ENCODE data around the gene REV1.

Gene REV1

DNA sequence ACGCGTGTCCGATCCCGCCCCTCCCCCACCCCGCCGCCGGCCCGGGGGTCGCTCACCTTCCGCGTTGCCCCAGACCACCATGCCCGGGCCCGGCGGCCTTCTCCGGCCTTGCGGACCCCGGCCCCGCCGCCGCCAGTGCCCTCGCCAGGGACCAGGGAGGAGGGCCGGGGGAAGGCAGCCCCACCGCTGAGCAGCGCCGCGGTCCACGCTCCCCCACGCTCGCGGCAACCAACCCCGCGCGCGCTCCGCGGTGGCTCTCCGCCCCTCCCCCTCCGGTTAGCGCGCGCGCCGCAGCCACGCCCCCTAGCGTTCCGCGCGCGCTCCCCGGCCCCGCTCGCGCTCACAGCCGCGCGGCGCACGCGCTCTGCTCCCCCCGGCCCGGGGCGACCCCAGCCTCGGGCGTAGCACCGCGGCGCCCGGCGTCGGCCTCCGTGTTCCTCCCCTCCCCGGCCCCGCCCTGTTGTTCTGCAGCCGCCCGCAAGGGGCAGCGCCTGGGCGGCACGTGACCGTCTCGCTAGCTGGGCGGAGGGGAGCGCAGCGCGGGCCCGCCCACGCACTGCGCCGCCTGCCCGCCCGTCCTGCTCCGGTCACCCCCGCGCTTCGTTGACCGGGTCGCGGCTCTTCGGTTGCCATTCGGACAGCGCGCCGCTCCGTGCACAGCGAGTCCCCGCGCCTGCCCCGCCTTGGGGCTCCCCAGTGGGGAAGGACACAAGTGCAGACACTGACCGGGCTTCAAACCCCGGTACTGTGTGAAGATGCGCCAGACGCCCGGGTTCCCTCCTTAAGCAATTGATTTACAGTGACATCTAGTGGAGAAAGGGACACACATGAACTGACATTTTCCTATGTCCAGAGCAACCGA, at the start of gene REV1:
TSS of gene REV1 (minus strand) at position 257 of the 862 bp plus-strand sequence. CDS start 25,042 bp downstream, outside the sequence.
- TF ChIP-seq, protein P1, sequence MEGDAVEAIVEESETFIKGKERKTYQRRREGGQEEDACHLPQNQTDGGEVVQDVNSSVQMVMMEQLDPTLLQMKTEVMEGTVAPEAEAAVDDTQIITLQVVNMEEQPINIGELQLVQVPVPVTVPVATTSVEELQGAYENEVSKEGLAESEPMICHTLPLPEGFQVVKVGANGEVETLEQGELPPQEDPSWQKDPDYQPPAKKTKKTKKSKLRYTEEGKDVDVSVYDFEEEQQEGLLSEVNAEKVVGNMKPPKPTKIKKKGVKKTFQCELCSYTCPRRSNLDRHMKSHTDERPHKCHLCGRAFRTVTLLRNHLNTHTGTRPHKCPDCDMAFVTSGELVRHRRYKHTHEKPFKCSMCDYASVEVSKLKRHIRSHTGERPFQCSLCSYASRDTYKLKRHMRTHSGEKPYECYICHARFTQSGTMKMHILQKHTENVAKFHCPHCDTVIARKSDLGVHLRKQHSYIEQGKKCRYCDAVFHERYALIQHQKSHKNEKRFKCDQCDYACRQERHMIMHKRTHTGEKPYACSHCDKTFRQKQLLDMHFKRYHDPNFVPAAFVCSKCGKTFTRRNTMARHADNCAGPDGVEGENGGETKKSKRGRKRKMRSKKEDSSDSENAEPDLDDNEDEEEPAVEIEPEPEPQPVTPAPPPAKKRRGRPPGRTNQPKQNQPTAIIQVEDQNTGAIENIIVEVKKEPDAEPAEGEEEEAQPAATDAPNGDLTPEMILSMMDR (IDR thresholded peaks at IDR 0.05), result peak; percentile 67

DNA sequence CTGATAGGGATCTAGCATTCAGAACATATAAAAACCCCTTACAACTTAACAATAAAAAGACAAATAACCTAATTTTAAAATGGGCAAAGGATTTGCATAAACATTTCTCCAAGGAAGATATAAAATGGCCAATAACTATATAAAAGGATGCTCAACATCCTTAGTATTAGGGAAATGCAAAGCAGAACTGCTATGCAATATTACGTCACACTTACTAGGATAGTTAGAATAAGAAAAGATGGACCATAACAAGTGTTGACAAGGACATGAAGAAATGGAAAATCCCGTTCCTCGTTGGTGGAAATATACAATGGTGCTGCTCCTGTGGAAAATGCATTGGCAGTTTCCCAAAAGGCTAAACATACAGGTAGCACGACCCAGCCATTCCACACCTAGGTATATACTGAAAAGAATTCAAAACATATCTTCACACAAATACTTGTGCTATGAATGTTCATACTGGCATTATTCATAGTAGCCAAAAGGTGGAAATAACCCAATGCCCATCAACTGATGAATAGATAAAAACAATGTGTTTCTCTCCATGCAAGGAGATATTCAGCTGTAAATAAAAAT, 48.2 kb upstream of the REV1 start:
- TF ChIP-seq, protein P1 (IDR thresholded peaks at IDR 0.05), result no peak

DNA sequence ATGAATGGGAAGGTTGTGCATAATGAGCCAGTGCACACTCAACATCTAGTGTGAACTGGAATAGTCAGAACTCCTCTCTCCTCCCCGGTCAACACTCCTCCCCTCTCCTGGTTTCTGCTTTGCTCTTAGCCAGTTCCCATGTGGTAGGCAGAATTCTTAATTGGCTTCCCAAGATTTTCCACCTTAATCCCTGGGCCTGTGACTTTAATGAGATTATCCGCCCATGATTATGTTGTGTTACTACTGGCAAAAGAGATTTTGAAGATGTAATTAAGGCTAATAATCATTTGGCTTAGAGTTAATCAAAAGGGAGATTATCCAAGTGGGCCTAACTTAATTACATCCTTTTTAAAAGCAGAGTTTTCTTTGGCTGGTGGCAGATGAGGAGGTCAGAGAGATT, 34.2 kb upstream of the REV1 start:
- TF ChIP-seq, protein P1 (IDR thresholded peaks at IDR 0.05), result no peak

DNA sequence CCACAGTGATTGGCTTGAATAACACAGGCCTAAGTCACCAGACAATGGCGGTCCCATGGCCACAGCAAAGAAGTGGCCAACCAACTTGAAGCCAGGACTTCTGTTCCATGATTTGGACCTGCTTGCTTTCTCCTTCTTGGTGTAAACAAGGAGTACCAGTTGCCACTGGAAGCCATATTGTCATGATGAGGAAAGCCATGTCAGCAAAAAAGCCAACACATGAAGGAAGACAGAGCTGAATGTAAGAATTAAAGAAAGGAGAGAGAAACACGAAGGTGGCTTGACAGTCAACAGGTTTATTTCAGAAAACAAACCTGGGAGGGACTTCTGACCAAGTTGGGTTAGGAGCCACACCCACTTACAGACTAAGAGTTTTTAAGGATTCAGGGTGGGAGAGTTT, 32.3 kb upstream of the REV1 start:
- TF ChIP-seq, protein P1 (IDR thresholded peaks at IDR 0.05), result no peak

DNA sequence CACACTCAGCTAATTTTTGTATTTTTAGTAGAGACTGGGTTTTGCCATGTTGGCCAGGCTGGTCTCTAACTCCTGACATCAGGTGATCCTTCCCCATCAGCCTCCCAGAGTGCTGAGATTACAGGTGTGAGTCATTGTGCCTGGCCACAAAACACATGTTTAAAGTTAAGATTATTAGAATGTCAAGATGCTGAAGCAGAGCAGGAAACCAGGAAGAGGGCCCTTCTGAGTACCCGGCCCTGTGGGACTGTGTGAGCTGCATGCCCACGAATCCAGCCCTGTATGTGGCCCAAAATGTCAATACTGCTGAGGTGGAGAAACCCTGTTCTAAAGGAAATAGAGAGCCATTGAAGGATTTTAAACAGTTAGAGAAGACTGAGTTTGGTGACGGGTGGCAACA, 31.0 kb upstream of the REV1 start:
- TF ChIP-seq, protein P1 (IDR thresholded peaks at IDR 0.05), result no peak

DNA sequence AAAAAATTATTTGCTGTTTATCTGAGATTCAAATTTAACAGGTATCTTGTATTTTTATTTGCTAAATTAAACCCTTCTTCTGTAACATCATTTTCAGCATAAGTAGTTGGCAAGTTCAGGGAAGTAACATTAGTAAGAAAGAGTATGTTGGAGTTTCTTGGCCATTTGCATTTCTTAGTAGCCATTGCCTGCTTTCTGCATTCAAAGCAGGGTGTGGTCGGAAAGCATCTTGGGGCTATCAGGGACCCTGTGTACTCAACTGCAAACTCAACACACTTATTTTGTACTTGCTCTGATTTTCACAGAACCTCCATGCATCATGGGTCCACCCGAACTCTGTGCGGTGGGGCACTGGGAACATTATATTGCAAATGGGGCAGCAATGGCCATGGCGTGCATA, 30.4 kb upstream of the REV1 start:
- TF ChIP-seq, protein P1 (IDR thresholded peaks at IDR 0.05), result no peak

DNA sequence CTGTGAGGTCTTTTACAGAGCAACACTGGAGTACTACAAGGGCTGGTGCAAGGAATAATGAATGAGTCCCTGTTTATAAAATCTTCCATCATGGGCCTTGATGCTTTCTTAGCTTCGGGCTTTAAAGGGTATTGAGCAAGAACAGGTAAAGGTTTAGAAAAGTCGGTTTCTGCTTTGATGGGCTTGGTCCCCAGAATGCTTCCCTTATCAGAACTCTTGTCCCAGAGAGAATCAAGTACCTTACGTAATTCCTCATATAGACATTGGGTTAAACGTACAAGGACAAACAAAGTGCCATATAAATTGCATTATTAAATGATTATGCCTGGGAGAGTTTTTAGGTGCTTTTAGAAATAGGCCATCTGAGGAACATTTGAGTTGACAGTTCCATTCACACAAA, 24.5 kb upstream of the REV1 start:
- TF ChIP-seq, protein P1 (IDR thresholded peaks at IDR 0.05), result no peak
